ENCODE data around the gene TM4SF18.
A peak's percentile ranks its signal among the peaks of the same experiment; 100 is the strongest.

DNA sequence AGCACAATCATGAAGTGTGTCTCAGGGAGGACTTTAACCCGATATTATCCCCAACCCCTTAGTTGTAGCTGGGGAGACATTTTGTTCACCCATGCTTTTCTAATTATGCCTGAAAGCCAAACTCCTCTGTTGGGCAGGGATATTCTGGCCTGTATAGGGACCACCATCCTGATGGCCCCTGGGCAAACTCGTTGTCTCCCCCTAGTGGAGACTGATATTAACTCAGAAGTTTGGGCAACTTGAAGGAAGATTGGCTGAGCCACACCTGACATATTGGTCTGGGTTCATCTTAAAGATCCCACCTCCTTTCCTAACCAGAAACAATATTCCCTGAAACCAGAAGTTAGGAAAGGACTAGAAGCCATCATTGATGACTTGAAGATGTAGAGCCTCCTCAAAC lies 42.3 kb downstream of the TM4SF18 start:
- no peak for TF ChIP-seq POLR2A (IDR thresholded peaks at IDR 0.05)
- TF ChIP-seq, protein P1, sequence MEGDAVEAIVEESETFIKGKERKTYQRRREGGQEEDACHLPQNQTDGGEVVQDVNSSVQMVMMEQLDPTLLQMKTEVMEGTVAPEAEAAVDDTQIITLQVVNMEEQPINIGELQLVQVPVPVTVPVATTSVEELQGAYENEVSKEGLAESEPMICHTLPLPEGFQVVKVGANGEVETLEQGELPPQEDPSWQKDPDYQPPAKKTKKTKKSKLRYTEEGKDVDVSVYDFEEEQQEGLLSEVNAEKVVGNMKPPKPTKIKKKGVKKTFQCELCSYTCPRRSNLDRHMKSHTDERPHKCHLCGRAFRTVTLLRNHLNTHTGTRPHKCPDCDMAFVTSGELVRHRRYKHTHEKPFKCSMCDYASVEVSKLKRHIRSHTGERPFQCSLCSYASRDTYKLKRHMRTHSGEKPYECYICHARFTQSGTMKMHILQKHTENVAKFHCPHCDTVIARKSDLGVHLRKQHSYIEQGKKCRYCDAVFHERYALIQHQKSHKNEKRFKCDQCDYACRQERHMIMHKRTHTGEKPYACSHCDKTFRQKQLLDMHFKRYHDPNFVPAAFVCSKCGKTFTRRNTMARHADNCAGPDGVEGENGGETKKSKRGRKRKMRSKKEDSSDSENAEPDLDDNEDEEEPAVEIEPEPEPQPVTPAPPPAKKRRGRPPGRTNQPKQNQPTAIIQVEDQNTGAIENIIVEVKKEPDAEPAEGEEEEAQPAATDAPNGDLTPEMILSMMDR (IDR thresholded peaks at IDR 0.05 in 4 of 5, conservative IDR thresholded peaks at IDR 0.05 in 1 of 5), result peak in 2 of 5 experiments; percentile 15 to 18

All from gastrocnemius medialis (tissue), 4 donors.